Loucy (cell line): ENCODE measurements around the gene DOK6.

Source experiments
- CTCF ChIP-seq: fragments of 200-600 bp; sonication (generic); conservative IDR thresholded peaks from 2 replicates; pipeline ENCODE4 v1.5.1; 2014; ENCODE audit warnings: mild to moderate bottlenecking, antibody characterized with exemption, low read length
- EZH2phosphoT487 ChIP-seq: fragments of 200-600 bp; IDR thresholded peaks from 2 replicates; pipeline ENCODE4 v1.6.1; 2018; ENCODE audit warnings: antibody characterized with exemption, mild to moderate bottlenecking, moderate library complexity, borderline replicate concordance

GRCh38 chr18:69780851-69781250, 380.2 kb downstream of the DOK6 start:
- no peak for TF ChIP-seq CTCF
- TF ChIP-seq EZH2phosphoT487, result no peak
